HepG2 (cell line): Measurements from ENCODE around the gene PDP2. TPM values are rescaled to one million over a fixed set of nuclear protein-coding genes. Genes with fewer than 3 reads are reported as not detected.

Experiments
- AHDC1 ChIP-seq: sonication (generic); formaldehyde crosslinking; IDR thresholded peaks from 2 replicates; pipeline ENCODE4 v1.5.1; 2020; ENCODE audit warnings: mild to moderate bottlenecking, missing genetic modification reagents, borderline replicate concordance
- ATF1 ChIP-seq: IDR thresholded peaks from 2 replicates; pipeline ENCODE4 v1.6.1; 2016; ENCODE audit warnings: mild to moderate bottlenecking, control low read depth
- CEBPG ChIP-seq: IDR thresholded peaks from 2 replicates; pipeline ENCODE4 v1.6.1; 2016
- HIVEP1 ChIP-seq: sonication (generic); formaldehyde crosslinking; IDR thresholded peaks from 2 replicates; pipeline ENCODE4 v1.4.0; 2020; ENCODE audit warnings: mild to moderate bottlenecking, missing genetic modification reagents
- KDM4B ChIP-seq: sonication (generic); formaldehyde crosslinking; IDR thresholded peaks from 2 replicates; pipeline ENCODE4 v1.4.0; 2020; ENCODE audit warnings: missing genetic modification reagents
- KMT2B ChIP-seq: IDR thresholded peaks from 2 replicates; pipeline ENCODE4 v1.6.1; 2016; ENCODE audit warnings: missing genetic modification reagents, missing compliant biosample characterization
- PHF5A ChIP-seq: IDR thresholded peaks from one replicate; pipeline ENCODE4 v1.6.1; 2018; ENCODE audit warnings: low read depth, missing genetic modification reagents; ENCODE audit not compliant: unreplicated experiment
- SOX13 ChIP-seq, 3 experiments: fragments of 450-650 bp in 1 of 3; sonication (generic) in 1 of 3; formaldehyde crosslinking in 1 of 3; IDR thresholded peaks in 2 of 3; conservative IDR thresholded peaks in 1 of 3; 2 replicates each; pipeline versions ENCODE4 v1.5.0 to v1.6.1; 2016 to 2020; ENCODE audit warnings: antibody characterized with exemption in 1 of 3, mild to moderate bottlenecking in 1 of 3, missing compliant biosample characterization in 1 of 3, missing genetic modification reagents in 1 of 3, moderate library complexity in 1 of 3
- ZBTB20 ChIP-seq: sonication (generic); formaldehyde crosslinking; IDR thresholded peaks from 2 replicates; pipeline ENCODE4 v1.8.1; 2023; ENCODE audit warnings: missing genetic modification reagents, low read depth, mild to moderate bottlenecking, borderline replicate concordance
- ZBTB26 ChIP-seq: IDR thresholded peaks from 2 replicates; pipeline ENCODE4 v1.6.1; 2016; ENCODE audit warnings: missing compliant biosample characterization, missing genetic modification reagents, borderline replicate concordance
- ZFP41 ChIP-seq: sonication (generic); formaldehyde crosslinking; IDR thresholded peaks from 2 replicates; pipeline ENCODE4 v1.4.0; 2020; ENCODE audit warnings: mild to moderate bottlenecking, missing genetic modification reagents, borderline replicate concordance
- ZNF660 ChIP-seq: sonication (generic); formaldehyde crosslinking; IDR thresholded peaks from 2 replicates; pipeline ENCODE4 v1.5.1; 2020; ENCODE audit warnings: mild to moderate bottlenecking, low read depth, missing genetic modification reagents, borderline replicate concordance
- polyA plus RNA-seq, 8 experiments: library from polyadenylated mRNA; depleted of rRNA in 3 of 8; stranded (reverse) in 7 of 8; unstranded in 1 of 8; fragments of >200 nt; fragmentation: Illumina TruSeq in 4 of 8; extraction: Trizol in 4 of 8; gene quantifications; 2 replicates each; pipeline versions ENCODE4 v1.2.1 to v1.2.3, GENCODE V29; 2011 to 2016; ENCODE audit warnings: low read depth in 4 of 8, missing spikeins in 1 of 8, mixed read lengths in 1 of 8; ENCODE audit not compliant: insufficient read depth in 1 of 8
- total RNA-seq, 5 experiments: library from RNA; depleted of rRNA; stranded (reverse); fragments of >200 nt; fragmentation: Illumina TruSeq; extraction: Trizol; gene quantifications; 2 replicates each; pipeline ENCODE4 v1.2.3, GENCODE V29; 2016; ENCODE audit warnings: low read depth in 1 of 5
- TF ChIP-seq, protein P1 (sequence below): sonication (generic); formaldehyde crosslinking; IDR thresholded peaks from 2 replicates; pipeline ENCODE4 v1.9.0; 2021; ENCODE audit warnings: missing genetic modification reagents, borderline replicate concordance
- TF ChIP-seq, protein P2 (sequence below): sonication (generic); formaldehyde crosslinking; IDR thresholded peaks from 2 replicates; pipeline ENCODE4 v1.4.0; 2020; ENCODE audit warnings: missing genetic modification reagents

The PDP2 gene
- total and polyA plus RNA-seq, 2 of the 13 experiments (the other 11 are each of a cell fraction or from before 2014, with no cell fraction given): 12.8 to 15.8 TPM

GRCh38 chr16:66935314-66936011 is 55.1 kb downstream of the PDP2 start, which contains the start of gene CES2 (continued):
- TF ChIP-seq, protein P1, sequence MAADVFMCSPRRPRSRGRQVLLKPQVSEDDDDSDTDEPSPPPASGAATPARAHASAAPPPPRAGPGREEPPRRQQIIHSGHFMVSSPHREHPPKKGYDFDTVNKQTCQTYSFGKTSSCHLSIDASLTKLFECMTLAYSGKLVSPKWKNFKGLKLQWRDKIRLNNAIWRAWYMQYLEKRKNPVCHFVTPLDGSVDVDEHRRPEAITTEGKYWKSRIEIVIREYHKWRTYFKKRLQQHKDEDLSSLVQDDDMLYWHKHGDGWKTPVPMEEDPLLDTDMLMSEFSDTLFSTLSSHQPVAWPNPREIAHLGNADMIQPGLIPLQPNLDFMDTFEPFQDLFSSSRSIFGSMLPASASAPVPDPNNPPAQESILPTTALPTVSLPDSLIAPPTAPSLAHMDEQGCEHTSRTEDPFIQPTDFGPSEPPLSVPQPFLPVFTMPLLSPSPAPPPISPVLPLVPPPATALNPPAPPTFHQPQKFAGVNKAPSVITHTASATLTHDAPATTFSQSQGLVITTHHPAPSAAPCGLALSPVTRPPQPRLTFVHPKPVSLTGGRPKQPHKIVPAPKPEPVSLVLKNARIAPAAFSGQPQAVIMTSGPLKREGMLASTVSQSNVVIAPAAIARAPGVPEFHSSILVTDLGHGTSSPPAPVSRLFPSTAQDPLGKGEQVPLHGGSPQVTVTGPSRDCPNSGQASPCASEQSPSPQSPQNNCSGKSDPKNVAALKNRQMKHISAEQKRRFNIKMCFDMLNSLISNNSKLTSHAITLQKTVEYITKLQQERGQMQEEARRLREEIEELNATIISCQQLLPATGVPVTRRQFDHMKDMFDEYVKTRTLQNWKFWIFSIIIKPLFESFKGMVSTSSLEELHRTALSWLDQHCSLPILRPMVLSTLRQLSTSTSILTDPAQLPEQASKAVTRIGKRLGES (CRISPR knock-in tag): 0 out of 2 replicates have a peak, but pooled peaks have one; percentile 61
- TF ChIP-seq HIVEP1 (CRISPR knock-in tag) (peak; percentile 80), KMT2B (peak; percentile 38; the same call in 1 of the 2 replicates), AHDC1 (CRISPR knock-in tag) (0 out of 2 replicates have a peak, but pooled peaks have one; percentile 30), ZFP41 (peak; percentile 38; the same call in 1 of the 2 replicates), ZBTB26 (peak; percentile 51; the same call in 1 of the 2 replicates), SOX13 (IDR thresholded peaks at IDR 0.05) (no peak), SOX13 (CRISPR knock-in tag; conservative IDR thresholded peaks at IDR 0.05 in 1 of 2, IDR thresholded peaks at IDR 0.05 in 1 of 2) (peak in 1 of 2 experiments; percentile 49; a peak in 1 of 4 replicates), CEBPG (CRISPR knock-in tag) (0 out of 2 replicates have a peak, but pooled peaks have one; percentile 12), PHF5A (peak; percentile 44), ZBTB20 (CRISPR knock-in tag) (peak; percentile 68; the same call in 1 of the 2 replicates), KDM4B (CRISPR knock-in tag) (peak; percentile 83), ZNF660 (no peak; the same call in 1 of the 2 replicates), ATF1 (CRISPR knock-in tag) (no peak)
- TF ChIP-seq, protein P2, sequence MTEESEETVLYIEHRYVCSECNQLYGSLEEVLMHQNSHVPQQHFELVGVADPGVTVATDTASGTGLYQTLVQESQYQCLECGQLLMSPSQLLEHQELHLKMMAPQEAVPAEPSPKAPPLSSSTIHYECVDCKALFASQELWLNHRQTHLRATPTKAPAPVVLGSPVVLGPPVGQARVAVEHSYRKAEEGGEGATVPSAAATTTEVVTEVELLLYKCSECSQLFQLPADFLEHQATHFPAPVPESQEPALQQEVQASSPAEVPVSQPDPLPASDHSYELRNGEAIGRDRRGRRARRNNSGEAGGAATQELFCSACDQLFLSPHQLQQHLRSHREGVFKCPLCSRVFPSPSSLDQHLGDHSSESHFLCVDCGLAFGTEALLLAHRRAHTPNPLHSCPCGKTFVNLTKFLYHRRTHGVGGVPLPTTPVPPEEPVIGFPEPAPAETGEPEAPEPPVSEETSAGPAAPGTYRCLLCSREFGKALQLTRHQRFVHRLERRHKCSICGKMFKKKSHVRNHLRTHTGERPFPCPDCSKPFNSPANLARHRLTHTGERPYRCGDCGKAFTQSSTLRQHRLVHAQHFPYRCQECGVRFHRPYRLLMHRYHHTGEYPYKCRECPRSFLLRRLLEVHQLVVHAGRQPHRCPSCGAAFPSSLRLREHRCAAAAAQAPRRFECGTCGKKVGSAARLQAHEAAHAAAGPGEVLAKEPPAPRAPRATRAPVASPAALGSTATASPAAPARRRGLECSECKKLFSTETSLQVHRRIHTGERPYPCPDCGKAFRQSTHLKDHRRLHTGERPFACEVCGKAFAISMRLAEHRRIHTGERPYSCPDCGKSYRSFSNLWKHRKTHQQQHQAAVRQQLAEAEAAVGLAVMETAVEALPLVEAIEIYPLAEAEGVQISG (CRISPR knock-in tag): peak; percentile 66; the same call in 1 of the 2 replicates
